ENCODE data around the gene RPL41. TPM values are rescaled to one million over a fixed set of nuclear protein-coding genes. Genes with fewer than 3 reads are reported as not detected.
A peak's percentile ranks its signal among the peaks of the same experiment; 100 is the strongest.

Gene RPL41
- total and polyA plus RNA-seq, 7 donors, result 1,926 to 9,845 (median 5,407) TPM

DNA sequence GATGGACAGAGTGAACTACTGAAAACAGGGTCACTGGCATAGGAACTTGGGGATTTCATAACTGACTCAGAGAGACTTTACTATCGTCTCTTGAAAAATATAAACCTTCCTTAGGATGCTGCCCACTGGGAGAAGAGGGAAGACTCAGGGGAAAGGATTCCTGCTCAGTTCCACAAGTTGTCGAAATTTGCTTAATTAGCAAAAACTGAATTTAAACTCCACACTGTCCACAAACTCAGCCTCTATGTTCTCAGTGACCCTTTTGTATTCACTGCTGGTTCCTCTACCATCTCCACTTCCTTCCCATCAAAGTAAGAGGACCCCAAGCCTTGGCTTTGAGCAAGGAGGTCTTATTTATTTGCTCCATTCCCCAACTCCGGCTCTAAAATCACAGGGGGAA lies 28.8 kb downstream of the RPL41 start:
- Histone ChIP-seq H3K27me3 (no peaks in the 10 kb centered on the region), H3K4me3 (no peak overlapping the region), H3K9me3 (no peaks in the 10 kb centered on the region), H3K4me1 (no peaks in the 10 kb centered on the region), H3K36me3 (peaks cover 26 to 49% (median 42%) of the 10 kb centered on the region in 4 donors), H3K27ac (peak overlapping the region in 1 of 4 donors; percentile 40)
- intact Hi-C loops (cut with DNase I), result no loop called here
- TF ChIP-seq POLR2A (IDR thresholded peaks at IDR 0.05) (no peak), EP300 (IDR thresholded peaks at IDR 0.05) (no peak)
- 86 to 88% methylated on average over 3 of the region's 3 CpGs for WGBS, 2 donors
- DNase-seq, result no peak

DNA sequence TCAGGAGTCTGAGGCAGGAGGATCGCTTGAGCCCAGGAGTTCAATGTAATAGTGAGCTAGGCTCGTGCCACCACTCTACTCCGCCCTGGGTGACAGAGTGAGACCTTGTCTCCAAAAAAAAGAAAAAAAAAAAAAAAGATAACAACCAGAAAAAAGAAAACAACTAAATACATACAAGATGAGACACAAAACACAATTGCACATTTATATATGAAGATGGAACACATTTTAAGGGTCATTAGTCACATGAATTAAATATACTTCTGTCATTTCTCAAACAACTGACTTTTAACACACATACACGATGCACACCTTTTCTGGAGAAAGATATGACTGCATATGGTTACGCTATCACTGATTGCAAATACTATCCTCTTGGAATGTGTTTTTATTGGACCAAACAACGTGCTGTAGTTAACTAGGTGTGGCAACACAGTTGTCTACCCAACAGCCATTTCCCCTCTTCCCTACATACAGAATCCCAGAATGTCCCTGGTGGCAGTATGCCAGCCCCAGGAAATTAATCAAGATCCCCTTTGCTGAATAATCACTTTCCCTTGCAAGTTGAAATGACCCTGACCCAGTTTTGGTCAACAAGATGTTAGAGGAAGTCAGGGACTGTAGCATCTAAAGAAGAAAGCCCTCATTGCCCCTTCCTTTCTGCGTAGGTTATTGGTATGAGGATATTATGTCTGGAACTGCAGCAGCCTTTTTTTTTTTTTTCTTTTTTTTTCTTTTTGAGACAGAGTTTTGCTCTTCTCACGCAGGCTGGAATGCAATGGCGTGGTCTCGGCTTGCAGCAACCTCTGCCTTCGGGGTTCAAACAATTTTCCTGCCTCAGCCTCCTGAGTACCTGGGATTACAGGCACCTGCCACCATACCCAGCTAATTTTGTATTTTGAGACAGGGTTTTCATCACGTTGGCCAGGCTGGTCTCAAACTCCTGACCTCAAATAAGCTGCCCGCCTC lies 30.3 kb downstream of the RPL41 start:
- Histone ChIP-seq H3K27ac (peak overlapping the region in 3 of 4 donors; percentile 46 to 69 (median 50)), H3K4me3 (no peak overlapping the region), H3K36me3 (peaks cover 17 to 36% (median 30%) of the 10 kb centered on the region in 4 donors), H3K27me3 (no peaks in the 10 kb centered on the region), H3K4me1 (peaks cover 0 to 10% (median 6%) of the 10 kb centered on the region in 4 donors), H3K9me3 (no peaks in the 10 kb centered on the region)
- intact Hi-C loops (cut with DNase I), result no loop called here
- WGBS, 2 donors, result 19 to 68% methylated on average over 13 of the region's 13 CpGs
- no peak for DNase-seq
- TF ChIP-seq, protein P1, sequence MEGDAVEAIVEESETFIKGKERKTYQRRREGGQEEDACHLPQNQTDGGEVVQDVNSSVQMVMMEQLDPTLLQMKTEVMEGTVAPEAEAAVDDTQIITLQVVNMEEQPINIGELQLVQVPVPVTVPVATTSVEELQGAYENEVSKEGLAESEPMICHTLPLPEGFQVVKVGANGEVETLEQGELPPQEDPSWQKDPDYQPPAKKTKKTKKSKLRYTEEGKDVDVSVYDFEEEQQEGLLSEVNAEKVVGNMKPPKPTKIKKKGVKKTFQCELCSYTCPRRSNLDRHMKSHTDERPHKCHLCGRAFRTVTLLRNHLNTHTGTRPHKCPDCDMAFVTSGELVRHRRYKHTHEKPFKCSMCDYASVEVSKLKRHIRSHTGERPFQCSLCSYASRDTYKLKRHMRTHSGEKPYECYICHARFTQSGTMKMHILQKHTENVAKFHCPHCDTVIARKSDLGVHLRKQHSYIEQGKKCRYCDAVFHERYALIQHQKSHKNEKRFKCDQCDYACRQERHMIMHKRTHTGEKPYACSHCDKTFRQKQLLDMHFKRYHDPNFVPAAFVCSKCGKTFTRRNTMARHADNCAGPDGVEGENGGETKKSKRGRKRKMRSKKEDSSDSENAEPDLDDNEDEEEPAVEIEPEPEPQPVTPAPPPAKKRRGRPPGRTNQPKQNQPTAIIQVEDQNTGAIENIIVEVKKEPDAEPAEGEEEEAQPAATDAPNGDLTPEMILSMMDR (IDR thresholded peaks at IDR 0.05), result no peak
- TF ChIP-seq EP300 (IDR thresholded peaks at IDR 0.05) (no peak), POLR2A (IDR thresholded peaks at IDR 0.05) (no peak)

DNA sequence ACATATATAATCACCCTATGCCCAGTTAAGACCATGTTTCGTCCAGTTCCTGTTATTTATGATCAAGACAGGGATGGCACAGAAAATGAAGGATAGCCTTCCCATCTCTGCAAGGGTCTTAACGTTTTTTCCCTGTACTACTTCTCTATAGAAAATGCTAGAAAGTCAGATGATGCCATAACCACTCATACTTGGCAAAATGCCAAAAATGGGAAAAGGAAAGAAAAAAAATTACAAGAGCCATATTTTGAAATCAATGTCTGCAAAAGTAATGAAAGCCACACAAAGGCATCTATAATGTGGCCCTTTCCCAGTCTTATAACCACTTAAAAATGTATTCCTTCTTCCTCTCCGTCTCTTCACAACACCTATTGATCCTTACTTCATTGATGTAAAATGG lies 34.1 kb downstream of the RPL41 start:
- Histone ChIP-seq H3K27me3 (no peaks in the 10 kb centered on the region), H3K27ac (no peak overlapping the region), H3K4me3 (no peak overlapping the region), H3K9me3 (no peaks in the 10 kb centered on the region), H3K4me1 (peaks cover 0 to 27% (median 18%) of the 10 kb centered on the region in 4 donors), H3K36me3 (no peaks in the 10 kb centered on the region)
- intact Hi-C loops (cut with DNase I), result loop anchor here (2.0 kb wide), 1 partner anchor 22 kb away; the partner anchor contains the start of gene ESYT1
- 64 to 65% methylated on average over 3 of the region's 3 CpGs for WGBS, 2 donors
- DNase-seq, result no peak
- TF ChIP-seq, protein P1 (IDR thresholded peaks at IDR 0.05), result no peak
- TF ChIP-seq POLR2AphosphoS5 (IDR thresholded peaks at IDR 0.05), result peak in 2 of 4 donors; percentile 33 to 50

DNA sequence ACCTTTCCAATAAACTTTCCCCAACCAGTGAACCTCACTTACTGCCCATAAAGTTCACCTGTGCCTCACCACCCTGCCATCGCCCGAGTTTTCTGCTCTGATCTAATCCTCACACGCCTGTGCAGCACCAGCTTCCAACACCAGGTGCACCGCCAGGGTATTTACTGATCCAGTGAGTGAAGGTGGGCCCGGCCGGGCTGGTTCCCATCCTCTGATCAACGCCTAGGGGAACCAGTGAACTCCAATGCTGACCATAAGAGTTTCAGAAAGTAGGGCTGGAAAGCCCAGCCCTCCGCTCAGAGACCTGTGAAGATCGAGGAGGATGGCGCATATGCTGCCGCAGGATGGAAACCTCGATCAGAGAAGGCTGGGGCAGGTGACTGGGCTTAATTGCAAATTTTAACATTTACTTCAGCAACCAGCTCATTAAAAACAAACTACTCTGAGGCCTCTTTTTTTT lies 35.3 kb downstream of the RPL41 start:
- peak overlapping the region; percentile 92 to 97 (median 94) for H3K27ac ChIP-seq
- whole genome bisulfite sequencing, 2 donors, result 1 to 5% methylated on average over 12 of the region's 12 CpGs
- H3K4me1 ChIP-seq, result peaks cover 0 to 31% (median 20%) of the 10 kb centered on the region in 4 donors
- peak overlapping the region; percentile 59 to 79 (median 68) for H3K4me3 ChIP-seq
- no peaks in the 10 kb centered on the region for H3K36me3 ChIP-seq
- no peaks in the 10 kb centered on the region for H3K27me3 ChIP-seq
- no peak for TF ChIP-seq EP300 (IDR thresholded peaks at IDR 0.05)
- no peak for TF ChIP-seq POLR2AphosphoS5 (IDR thresholded peaks at IDR 0.05)
- no peak for TF ChIP-seq POLR2A (IDR thresholded peaks at IDR 0.05)
- TF ChIP-seq, protein P1 (IDR thresholded peaks at IDR 0.05), result peak in 3 of 4 experiments; percentile 13 to 63 (median 40)
- no peaks in the 10 kb centered on the region for H3K9me3 ChIP-seq
- no peak for DNase-seq
- intact Hi-C loops (cut with DNase I), result loop anchor here (2.0 kb wide), 1 partner anchor 23 kb away; the partner anchor contains the start of gene ESYT1

DNA sequence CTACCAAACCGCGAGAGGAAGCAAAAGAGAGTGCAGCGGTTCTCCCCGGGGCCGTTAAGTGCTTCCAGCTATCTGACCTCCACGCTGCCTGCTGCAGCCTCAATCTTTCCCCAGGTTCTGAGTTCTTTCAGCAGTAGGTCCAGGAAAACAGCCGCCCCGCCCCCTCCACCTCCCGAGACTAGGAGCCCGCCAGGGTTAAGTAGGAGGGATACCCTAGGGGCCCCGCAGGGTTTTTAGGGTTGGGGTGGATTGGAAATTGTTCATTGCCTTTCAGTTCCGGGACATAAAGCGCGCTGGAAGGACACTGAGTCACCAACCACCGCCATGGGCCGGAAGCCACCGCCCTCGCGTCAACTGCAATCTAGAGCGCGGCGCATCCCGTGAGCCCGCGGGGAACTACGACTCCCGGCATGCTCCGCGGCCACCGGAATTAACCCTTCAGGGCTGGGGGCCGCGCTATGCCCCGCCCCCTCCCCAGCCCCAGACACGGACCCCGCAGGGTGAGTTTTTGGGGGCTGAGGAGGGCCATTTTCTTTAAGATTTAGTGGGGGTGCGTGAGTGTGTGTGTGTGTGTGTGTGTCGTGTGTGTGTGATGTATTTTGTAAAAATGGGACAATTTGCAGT lies 35.8 kb downstream of the RPL41 start, which contains the start of gene MYL6B:
Gene MYL6B (plus strand): TSS at position 456 of the 624 bp plus-strand sequence. CDS start 1,332 bp downstream, outside the sequence.
- intact Hi-C loops (cut with DNase I), result no loop called here
- Histone ChIP-seq H3K9me3 (no peaks in the 10 kb centered on the region), H3K4me3 (peak within 1 kb of the TSS; percentile 59 to 79 (median 68)), H3K27me3 (no peaks in the 10 kb centered on the region), H3K27ac (peak within 1 kb of the TSS; percentile 92 to 97 (median 94)), H3K4me1 (peaks cover 0 to 36% (median 25%) of the 10 kb centered on the region in 4 donors), H3K36me3 (no peaks in the 10 kb centered on the region)
- peak in 1 of 2 donors; percentile 29 for TF ChIP-seq POLR2A (IDR thresholded peaks at IDR 0.05)
- TF ChIP-seq, protein P1 (IDR thresholded peaks at IDR 0.05), result no peak
- peak; percentile 60 to 94 (median 82) for TF ChIP-seq POLR2AphosphoS5 (IDR thresholded peaks at IDR 0.05)
- peak in 1 of 4 donors; percentile 76 for TF ChIP-seq EP300 (IDR thresholded peaks at IDR 0.05)
- peak; percentile 97 for DNase-seq
- 0 to 1% methylated on average over 37 of the region's 37 CpGs for WGBS, 2 donors

All from sigmoid colon (tissue), 7 donors.